ENCODE measurements around the gene IFI30.

IFI30 gene

GRCh38 chr19:18171605-18172327, 1.8 kb upstream of the IFI30 start:
- no peak for DNase-seq (ENCODE audit: low spot score)

GRCh38 chr19:18172331-18173053, 1.1 kb upstream of the IFI30 start:
- DNase-seq (ENCODE audit: low spot score), result no peak

GRCh38 chr19:18173054-18173571, 500 bp upstream of the IFI30 start:
- no peak for DNase-seq (ENCODE audit: low spot score)

- no peak for DNase-seq (ENCODE audit: low spot score)
These were observed 1.4 kb downstream of the IFI30 start for GRCh38 chr19:18174983-18175382.

- DNase-seq (ENCODE audit: low spot score), result no peak
These were observed 3.0 kb downstream of the IFI30 start for GRCh38 chr19:18176367-18177310.

GRCh38 chr19:18179957-18180356, 6.3 kb downstream of the IFI30 start:
- DNase-seq (ENCODE audit: low spot score), result no peak

- no peak for DNase-seq (ENCODE audit: low spot score)
These were observed 9.9 kb downstream of the IFI30 start for GRCh38 chr19:18183529-18183928.

- DNase-seq (ENCODE audit: low spot score), result no peak
These were observed 11.9 kb downstream of the IFI30 start for GRCh38 chr19:18185538-18185937.

- DNase-seq (ENCODE audit: low spot score), result no peak
These were observed 16.7 kb downstream of the IFI30 start for GRCh38 chr19:18190278-18190677.

GRCh38 chr19:18191640-18192062, 18.0 kb downstream of the IFI30 start:
- DNase-seq (ENCODE audit: low spot score), result no peak

GRCh38 chr19:18192673-18193387, 19.2 kb downstream of the IFI30 start, which contains the start of gene MPV17L2:
Gene MPV17L2, plus strand, starts transcription at chr19:18193218. Its CDS starts 64 bp downstream, at chr19:18193282.
- peak; percentile 99 for DNase-seq (ENCODE audit: low spot score)

- no peak for DNase-seq (ENCODE audit: low spot score)
These were observed 20.0 kb downstream of the IFI30 start for GRCh38 chr19:18193388-18194180.

- DNase-seq (ENCODE audit: low spot score), result no peak
These were observed 20.5 kb downstream of the IFI30 start for GRCh38 chr19:18194181-18194530.

GRCh38 chr19:18194554-18195238, 21.1 kb downstream of the IFI30 start:
- DNase-seq (ENCODE audit: low spot score), result no peak

- DNase-seq (ENCODE audit: low spot score), result no peak
These were observed 22.9 kb downstream of the IFI30 start for GRCh38 chr19:18196511-18196845.

GRCh38 chr19:18197306-18197705, 23.7 kb downstream of the IFI30 start:
- DNase-seq (ENCODE audit: low spot score), result no peak

GRCh38 chr19:18197941-18198340, 24.3 kb downstream of the IFI30 start:
- no peak for DNase-seq (ENCODE audit: low spot score)

- DNase-seq (ENCODE audit: low spot score), result no peak
These were observed 24.8 kb downstream of the IFI30 start for GRCh38 chr19:18198374-18198773.

- no peak for DNase-seq (ENCODE audit: low spot score)
These were observed 28.8 kb downstream of the IFI30 start for GRCh38 chr19:18202397-18202777.

GRCh38 chr19:18202778-18203407, 29.3 kb downstream of the IFI30 start:
- DNase-seq (ENCODE audit: low spot score), result no peak
